SU-DHL-6 (cell line): ENCODE data around the gene MDM2.
A peak's percentile ranks its signal among the peaks of the same experiment; 100 is the strongest.

ENCODE experiments used
- H2AFZ ChIP-seq: fragments of 200-600 bp; sonication (generic); 2 replicates; pipeline ENCODE4 v1.6.1; 2014; ENCODE audit warnings: low read depth, mild to moderate bottlenecking, moderate library complexity, mixed read lengths, antibody characterized with exemption, low read length; ENCODE audit not compliant: severe bottlenecking
- H3F3A ChIP-seq: fragments of 200-600 bp; shearing (Covaris generic); 2 replicates; pipeline ENCODE4 v1.6.0; 2016; ENCODE audit warnings: antibody characterized with exemption, mild to moderate bottlenecking; ENCODE audit not compliant: insufficient read depth
- H3K27ac ChIP-seq: fragments of 200-600 bp; sonication (generic); 2 replicates; pipeline ENCODE4 v1.5.1; 2016; ENCODE audit warnings: low read depth, mild to moderate bottlenecking, low read length, moderate library complexity, mixed read lengths
- H3K27me3 ChIP-seq: fragments of 200-600 bp; sonication (generic), shearing (Covaris generic); 2 replicates; pipeline ENCODE4 v1.6.0; 2014; ENCODE audit warnings: mild to moderate bottlenecking, low read length
- H3K36me3 ChIP-seq: fragments of 200-600 bp; sonication (generic); 2 replicates; pipeline ENCODE4 v1.6.1; 2014; ENCODE audit warnings: mild to moderate bottlenecking, low read length, mixed read lengths
- H3K4me2 ChIP-seq: fragments of 300-600, 200-600 bp; shearing (Covaris generic), sonication (generic); 2 replicates; pipeline ENCODE4 v1.6.0; 2014; ENCODE audit warnings: low read length, low read depth, mild to moderate bottlenecking; ENCODE audit not compliant: poor library complexity, severe bottlenecking
- H3K4me3 ChIP-seq: fragments of 200-600 bp; sonication (generic); 2 replicates; pipeline ENCODE4 v1.5.1; 2014; ENCODE audit warnings: antibody characterized with exemption, low read length, mild to moderate bottlenecking, mixed read lengths; ENCODE audit not compliant: insufficient read depth, poor library complexity, severe bottlenecking
- H3K79me2 ChIP-seq: fragments of 200-600 bp; sonication (generic); 2 replicates; pipeline ENCODE4 v1.6.1; 2014; ENCODE audit warnings: mild to moderate bottlenecking, low read length, moderate library complexity; ENCODE audit not compliant: insufficient read depth
- H3K9ac ChIP-seq: fragments of 200-600 bp; sonication (generic); 2 replicates; pipeline ENCODE4 v1.7.0; 2014; ENCODE audit warnings: mild to moderate bottlenecking, low read length
- H3K9me2 ChIP-seq: fragments of 200-600 bp; sonication (generic); replicated peaks from 2 replicates; pipeline ENCODE4 v1.6.1; 2014; ENCODE audit warnings: low read length; ENCODE audit not compliant: insufficient read depth
- H3K9me3 ChIP-seq: fragments of 200-600 bp; sonication (generic); 2 replicates; pipeline ENCODE4 v1.6.1; 2014; ENCODE audit warnings: low read length, mixed read lengths; ENCODE audit not compliant: insufficient read depth
- H4K20me1 ChIP-seq: fragments of 200-600 bp; sonication (generic); 2 replicates; pipeline ENCODE4 v1.6.1; 2014; ENCODE audit warnings: low read depth, mild to moderate bottlenecking, antibody characterized with exemption, low read length, moderate library complexity, mixed read lengths
- CTCF ChIP-seq: fragments of 200-600 bp; sonication (generic); IDR thresholded peaks from one replicate; pipeline ENCODE4 v1.5.1; 2017; ENCODE audit warnings: antibody characterized with exemption, mild to moderate bottlenecking, low read length, moderate library complexity; ENCODE audit not compliant: insufficient read depth, poor library complexity, severe bottlenecking
- EZH2phosphoT487 ChIP-seq: fragments of 200-600 bp; sonication (generic), shearing (Covaris generic); conservative IDR thresholded peaks from 2 replicates; pipeline ENCODE4 v1.6.1; 2018; ENCODE audit warnings: mild to moderate bottlenecking, antibody characterized with exemption, low read length, moderate library complexity, mixed read lengths

Gene MDM2

GRCh38 chr12:68807576-68808387, at the start of gene MDM2:
Gene MDM2, plus strand, starts transcription at chr12:68808177. Its CDS starts 301 bp downstream, at chr12:68808478.
- Histone ChIP-seq H2AFZ (peak within 1 kb of the TSS; percentile 70), H3K79me2 (peaks cover 41% of the 10 kb centered on the region), H3K27ac (peak within 1 kb of the TSS; percentile 98), H3K9me3 (no peaks in the 10 kb centered on the region), H4K20me1 (0 out of 2 replicates have a peak, but pooled peaks cover 9% of the 10 kb centered on the region), H3F3A (peaks cover 32% of the 10 kb centered on the region), H3K4me2 (peak within 1 kb of the TSS; percentile 80), H3K27me3 (no peaks in the 10 kb centered on the region), H3K36me3 (peaks cover 20% of the 10 kb centered on the region), H3K4me3 (peak within 1 kb of the TSS; percentile 91), H3K9ac (peak within 1 kb of the TSS; percentile 100), H3K9me2 (no peaks in the 10 kb centered on the region)
- TF ChIP-seq EZH2phosphoT487: no peak
- TF ChIP-seq CTCF: peak; percentile 68

DNA sequence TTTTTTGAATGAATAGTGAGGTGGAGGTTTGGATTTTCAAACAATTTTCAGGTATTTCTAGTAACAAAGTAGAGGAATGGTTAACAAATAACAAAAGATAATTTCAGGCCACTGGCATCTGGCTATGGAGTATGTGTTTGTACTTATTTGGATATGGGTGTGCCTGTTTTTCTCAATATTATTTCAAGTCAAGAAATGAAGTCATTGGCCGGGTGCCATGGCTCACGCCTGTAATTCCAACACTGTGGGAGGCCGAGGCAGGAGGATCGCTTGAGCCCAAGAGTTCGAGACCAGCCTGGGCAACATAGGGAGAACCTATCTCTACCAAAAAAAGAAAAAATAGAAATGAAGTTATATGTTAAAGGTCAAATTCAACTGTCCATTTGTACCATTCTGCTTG, 48.1 kb upstream of the MDM2 start:
- TF ChIP-seq CTCF: no peak
- no peak overlapping the region for H3K9ac ChIP-seq
- H3K4me3 ChIP-seq: no peak overlapping the region
- peaks cover 8% of the 10 kb centered on the region; the same call in 1 of the 2 replicates for H3K36me3 ChIP-seq
- H3K9me3 ChIP-seq: no peaks in the 10 kb centered on the region
- H3K4me2 ChIP-seq: no peak overlapping the region
- H4K20me1 ChIP-seq: no peaks in the 10 kb centered on the region
- no peaks in the 10 kb centered on the region for H3K9me2 ChIP-seq
- H2AFZ ChIP-seq: no peak overlapping the region
- H3K79me2 ChIP-seq: no peaks in the 10 kb centered on the region
- H3K27ac ChIP-seq: no peak overlapping the region
- no peaks in the 10 kb centered on the region for H3F3A ChIP-seq
- no peaks in the 10 kb centered on the region for H3K27me3 ChIP-seq

DNA sequence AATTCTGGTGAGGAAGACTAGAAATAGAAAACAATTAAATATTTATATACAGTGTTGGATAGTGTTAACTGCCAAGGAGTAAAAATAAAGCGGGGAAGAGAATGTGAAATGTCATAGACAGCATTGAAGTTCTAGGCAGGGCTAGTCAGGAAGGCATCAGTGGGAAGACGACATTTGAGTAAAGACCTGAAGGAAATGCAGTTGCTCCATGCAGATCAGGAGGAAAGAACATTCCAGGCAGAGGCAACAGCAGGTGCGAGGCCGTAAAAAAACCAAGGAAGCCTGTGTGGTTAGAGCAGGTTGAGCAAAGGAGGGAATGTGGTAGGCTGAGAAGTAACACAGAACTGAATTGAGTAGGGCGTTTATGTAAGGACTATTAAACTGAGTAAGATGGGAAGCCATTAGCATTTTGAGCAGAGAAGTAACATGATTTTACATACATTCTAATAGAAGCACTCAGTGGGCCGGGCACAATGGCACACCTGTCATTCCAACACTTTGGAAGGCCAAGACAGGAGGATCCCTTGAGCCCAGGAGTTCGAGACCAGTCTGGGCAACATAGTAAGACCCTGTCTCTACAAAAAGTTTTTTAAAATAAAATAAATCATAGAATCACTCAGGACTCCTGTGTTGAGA, 47.1 kb upstream of the MDM2 start:
- H3K4me3 ChIP-seq: no peak overlapping the region
- H3F3A ChIP-seq: no peaks in the 10 kb centered on the region
- H2AFZ ChIP-seq: no peak overlapping the region
- no peak overlapping the region for H3K9ac ChIP-seq
- peaks cover 8% of the 10 kb centered on the region; the same call in 1 of the 2 replicates for H3K36me3 ChIP-seq
- no peak overlapping the region for H3K4me2 ChIP-seq
- H3K27me3 ChIP-seq: no peaks in the 10 kb centered on the region
- no peaks in the 10 kb centered on the region for H3K9me3 ChIP-seq
- no peak overlapping the region for H3K27ac ChIP-seq
- H3K79me2 ChIP-seq: no peaks in the 10 kb centered on the region
- no peaks in the 10 kb centered on the region for H3K9me2 ChIP-seq
- H4K20me1 ChIP-seq: no peaks in the 10 kb centered on the region
- no peak for TF ChIP-seq CTCF
- TF ChIP-seq EZH2phosphoT487: no peak
